ENCODE measurements around the gene FITM2.

DNA sequence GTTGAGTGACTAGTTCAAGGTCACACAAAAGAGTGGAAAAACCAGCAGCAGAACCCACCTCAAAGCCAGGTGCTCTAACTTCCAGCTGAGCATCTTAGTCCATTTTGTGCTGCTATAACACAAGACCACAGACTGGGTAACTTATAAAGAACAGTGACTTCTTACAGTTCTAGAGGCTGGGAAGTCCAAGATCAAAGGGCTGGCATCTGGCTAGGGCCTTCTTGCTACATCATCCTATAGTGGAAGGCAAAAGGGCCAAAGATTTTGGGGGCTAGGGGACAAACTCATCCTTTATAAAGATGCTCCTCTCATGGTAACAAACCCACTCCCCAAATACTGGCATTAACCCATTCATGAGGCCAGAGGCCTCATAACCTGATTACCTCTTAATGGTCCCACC, 9.7 kb downstream of the FITM2 start:
- TF ChIP-seq, protein P1, sequence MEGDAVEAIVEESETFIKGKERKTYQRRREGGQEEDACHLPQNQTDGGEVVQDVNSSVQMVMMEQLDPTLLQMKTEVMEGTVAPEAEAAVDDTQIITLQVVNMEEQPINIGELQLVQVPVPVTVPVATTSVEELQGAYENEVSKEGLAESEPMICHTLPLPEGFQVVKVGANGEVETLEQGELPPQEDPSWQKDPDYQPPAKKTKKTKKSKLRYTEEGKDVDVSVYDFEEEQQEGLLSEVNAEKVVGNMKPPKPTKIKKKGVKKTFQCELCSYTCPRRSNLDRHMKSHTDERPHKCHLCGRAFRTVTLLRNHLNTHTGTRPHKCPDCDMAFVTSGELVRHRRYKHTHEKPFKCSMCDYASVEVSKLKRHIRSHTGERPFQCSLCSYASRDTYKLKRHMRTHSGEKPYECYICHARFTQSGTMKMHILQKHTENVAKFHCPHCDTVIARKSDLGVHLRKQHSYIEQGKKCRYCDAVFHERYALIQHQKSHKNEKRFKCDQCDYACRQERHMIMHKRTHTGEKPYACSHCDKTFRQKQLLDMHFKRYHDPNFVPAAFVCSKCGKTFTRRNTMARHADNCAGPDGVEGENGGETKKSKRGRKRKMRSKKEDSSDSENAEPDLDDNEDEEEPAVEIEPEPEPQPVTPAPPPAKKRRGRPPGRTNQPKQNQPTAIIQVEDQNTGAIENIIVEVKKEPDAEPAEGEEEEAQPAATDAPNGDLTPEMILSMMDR (IDR thresholded peaks at IDR 0.05) = no peak
- TF ChIP-seq EZH2 (IDR thresholded peaks at IDR 0.05; ENCODE audit: borderline replicate concordance, insufficient read depth, low read depth, low read length, poor library complexity, severe bottlenecking) = no peak
